AG09319 (cell line): ENCODE results near the gene DCXR.
A peak's percentile ranks its signal among the peaks of the same experiment; 100 is the strongest.

Experiments used
- DNase-seq: peaks from one replicate; pipeline ENCODE4 v3.0.0-alpha.2; 2010; ENCODE audit warnings: low read depth; ENCODE audit errors: extremely low read depth
- TF ChIP-seq, protein P1 (sequence below): IDR thresholded peaks from 2 replicates; pipeline ENCODE4 v1.5.1; 2011; ENCODE audit warnings: low read depth, mild to moderate bottlenecking, inconsistent platforms, low read length, moderate library complexity

DCXR gene

DNA sequence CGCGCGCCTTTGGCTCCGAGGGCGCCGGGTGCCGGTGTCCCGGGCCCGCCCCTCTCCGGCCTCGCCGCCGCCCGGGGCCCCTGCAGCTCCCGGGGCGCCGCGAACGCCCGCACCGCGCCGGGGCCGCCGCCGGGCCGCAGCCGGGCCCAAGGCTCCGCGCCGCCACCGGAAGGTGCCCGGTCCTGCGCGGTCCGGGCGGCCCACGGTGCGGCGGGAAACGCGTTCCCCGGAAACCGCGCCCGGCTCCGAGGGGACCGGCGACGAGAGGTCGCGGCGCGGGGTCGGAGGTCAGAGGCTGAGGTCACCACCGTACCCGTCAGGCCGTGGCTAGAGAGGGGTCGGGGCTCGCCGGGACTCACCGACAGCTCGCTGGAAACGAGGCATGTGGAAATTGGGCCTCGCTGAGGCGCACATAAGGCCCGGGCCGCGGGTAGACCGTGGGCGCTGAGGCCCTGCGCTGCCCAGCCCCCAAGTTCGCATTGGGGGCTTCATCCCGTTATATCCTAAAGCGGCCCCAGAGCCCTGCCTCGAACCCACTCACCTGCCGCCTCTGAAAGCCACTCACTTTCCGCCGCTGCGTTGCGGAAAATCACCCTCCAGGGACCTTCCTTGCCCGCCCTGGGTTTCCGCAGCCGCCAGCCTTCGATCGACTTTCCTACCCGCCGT lies 28.3 kb upstream of the DCXR start, which contains the start of gene DUS1L:
TSS of gene DUS1L (minus strand) at position 167 of the 666 bp plus-strand sequence. CDS start 745 bp downstream, outside the sequence.
- DNase-seq: peak; percentile 16
- TF ChIP-seq, protein P1, sequence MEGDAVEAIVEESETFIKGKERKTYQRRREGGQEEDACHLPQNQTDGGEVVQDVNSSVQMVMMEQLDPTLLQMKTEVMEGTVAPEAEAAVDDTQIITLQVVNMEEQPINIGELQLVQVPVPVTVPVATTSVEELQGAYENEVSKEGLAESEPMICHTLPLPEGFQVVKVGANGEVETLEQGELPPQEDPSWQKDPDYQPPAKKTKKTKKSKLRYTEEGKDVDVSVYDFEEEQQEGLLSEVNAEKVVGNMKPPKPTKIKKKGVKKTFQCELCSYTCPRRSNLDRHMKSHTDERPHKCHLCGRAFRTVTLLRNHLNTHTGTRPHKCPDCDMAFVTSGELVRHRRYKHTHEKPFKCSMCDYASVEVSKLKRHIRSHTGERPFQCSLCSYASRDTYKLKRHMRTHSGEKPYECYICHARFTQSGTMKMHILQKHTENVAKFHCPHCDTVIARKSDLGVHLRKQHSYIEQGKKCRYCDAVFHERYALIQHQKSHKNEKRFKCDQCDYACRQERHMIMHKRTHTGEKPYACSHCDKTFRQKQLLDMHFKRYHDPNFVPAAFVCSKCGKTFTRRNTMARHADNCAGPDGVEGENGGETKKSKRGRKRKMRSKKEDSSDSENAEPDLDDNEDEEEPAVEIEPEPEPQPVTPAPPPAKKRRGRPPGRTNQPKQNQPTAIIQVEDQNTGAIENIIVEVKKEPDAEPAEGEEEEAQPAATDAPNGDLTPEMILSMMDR: no peak

DNA sequence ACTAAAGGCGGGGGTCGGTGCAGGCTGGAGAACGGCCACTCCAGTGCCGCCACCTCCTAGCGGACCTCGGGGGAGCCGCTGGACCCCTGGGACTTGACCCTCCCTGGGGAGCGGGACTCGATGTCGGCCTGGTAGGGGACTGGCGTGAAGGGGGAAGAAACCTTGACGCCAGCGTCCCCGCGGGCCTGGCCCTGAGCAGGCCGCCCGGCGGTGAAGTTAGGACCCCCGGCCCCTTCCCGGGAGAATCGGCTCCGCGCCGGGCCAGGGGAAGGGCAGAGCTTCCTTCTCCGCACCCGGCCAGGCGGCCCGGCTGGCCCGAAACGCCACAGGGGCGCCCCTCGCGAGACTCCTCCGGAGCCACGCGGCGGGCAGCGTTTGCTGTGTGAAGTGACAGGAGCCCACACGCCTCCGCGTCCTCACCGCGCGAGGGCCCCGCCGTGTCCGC lies 27.7 kb upstream of the DCXR start:
- TF ChIP-seq, protein P1: no peak
- no peak for DNase-seq

DNA sequence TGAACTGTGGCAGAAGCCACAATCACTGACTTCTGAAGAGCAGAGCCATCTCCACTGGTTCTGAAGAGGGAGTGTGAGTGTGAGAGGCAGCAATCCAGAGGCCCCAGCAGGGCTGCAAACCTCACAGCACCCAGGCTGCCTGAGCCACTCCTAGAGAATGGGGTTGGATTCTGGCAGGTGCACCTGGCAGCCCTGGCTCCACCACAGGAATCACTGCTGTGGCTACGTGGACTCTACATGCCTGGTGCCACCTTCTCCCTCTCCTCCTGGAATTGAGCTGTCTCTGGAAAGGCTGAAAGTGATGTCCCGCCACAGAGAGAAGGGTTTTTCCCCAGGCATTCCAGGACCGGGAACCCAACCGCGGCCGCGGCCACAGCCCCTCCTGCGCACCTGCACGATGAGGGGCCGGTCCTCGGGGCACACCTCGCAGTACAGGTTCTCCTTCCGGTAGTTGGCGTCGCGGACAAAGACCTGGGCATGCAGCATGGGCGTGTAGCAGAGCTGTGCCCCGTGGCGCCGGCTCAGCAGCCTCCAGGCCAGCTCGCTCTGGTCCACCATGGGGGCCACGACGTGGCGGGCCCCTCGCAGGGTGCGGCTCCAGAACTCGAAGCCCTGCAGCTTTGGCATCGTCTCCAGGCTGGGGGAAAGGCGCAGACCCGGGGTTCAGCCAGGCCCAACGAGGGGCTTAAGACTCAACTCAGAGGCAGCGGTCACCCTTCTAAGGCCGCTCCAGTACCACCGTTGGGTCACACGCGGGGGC lies 27.1 kb upstream of the DCXR start:
- DNase-seq: no peak
- TF ChIP-seq, protein P1: no peak

DNA sequence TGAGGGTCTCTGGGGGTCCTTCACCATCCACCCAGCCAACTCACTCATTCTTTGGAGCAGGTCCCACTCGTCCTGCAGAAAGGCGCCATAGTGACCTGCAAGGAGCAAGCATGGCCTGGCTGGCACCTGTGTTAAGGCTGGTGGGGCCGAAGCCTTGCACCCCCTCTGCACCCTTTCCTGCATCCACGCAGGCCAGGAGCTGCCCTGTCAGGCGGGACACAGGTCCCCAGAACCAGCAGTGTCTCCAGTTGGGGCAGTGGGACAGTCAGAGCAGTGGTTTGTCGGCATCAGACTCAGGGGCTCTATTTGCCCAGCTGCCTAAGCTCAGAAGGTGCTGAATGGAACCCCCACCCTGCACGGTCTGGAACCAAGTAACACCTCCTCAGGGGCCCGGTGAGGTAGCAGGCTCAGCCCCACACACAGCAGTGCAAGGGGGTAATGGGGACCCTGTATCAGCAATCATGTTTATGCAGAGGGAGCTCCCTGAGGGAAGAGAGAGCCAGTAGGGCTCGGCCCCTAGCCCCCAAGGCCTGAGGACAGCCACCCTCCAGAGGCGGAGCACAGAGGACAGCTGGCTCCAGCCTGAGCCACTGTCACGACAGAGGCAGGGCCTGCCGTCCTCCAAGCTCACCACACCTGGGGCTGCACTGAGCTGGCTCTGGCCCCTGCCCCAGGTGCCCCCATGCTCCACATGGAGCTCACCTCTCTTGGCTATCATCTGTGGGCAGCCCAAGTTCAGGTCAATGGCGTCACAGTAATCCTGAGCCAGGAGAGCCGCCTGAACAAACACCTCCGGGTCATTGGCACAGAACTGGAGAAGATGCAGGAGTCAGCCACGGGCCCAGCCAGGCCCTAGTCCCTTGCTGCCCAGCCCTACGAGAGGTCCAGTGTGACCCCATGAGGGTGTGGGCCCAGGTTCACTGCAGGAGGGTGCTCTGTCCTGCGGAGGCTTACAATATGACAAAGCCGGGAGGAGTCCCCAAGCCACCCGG lies 26.2 kb upstream of the DCXR start:
- TF ChIP-seq, protein P1: no peak
- no peak for DNase-seq

DNA sequence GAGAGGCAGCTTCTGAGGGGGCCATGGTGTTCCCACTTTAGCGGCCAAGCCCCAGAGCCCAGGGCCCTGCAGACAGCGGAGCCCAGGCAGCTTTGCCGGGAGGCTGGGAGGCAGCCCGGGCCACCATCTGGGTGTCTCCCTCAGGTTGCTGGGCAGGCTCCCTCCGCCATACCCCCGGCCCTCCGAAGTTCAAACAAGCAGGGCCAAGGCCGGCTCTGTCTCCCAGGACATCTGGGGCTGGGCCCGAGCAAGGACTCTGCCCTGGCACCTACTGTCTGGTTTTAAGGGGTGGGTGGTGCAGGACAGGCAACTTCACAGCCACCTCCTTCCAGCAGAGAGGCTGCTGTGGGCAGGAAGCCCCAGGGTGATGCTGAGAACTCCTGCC lies 25.5 kb upstream of the DCXR start:
- no peak for DNase-seq
- TF ChIP-seq, protein P1: no peak

DNA sequence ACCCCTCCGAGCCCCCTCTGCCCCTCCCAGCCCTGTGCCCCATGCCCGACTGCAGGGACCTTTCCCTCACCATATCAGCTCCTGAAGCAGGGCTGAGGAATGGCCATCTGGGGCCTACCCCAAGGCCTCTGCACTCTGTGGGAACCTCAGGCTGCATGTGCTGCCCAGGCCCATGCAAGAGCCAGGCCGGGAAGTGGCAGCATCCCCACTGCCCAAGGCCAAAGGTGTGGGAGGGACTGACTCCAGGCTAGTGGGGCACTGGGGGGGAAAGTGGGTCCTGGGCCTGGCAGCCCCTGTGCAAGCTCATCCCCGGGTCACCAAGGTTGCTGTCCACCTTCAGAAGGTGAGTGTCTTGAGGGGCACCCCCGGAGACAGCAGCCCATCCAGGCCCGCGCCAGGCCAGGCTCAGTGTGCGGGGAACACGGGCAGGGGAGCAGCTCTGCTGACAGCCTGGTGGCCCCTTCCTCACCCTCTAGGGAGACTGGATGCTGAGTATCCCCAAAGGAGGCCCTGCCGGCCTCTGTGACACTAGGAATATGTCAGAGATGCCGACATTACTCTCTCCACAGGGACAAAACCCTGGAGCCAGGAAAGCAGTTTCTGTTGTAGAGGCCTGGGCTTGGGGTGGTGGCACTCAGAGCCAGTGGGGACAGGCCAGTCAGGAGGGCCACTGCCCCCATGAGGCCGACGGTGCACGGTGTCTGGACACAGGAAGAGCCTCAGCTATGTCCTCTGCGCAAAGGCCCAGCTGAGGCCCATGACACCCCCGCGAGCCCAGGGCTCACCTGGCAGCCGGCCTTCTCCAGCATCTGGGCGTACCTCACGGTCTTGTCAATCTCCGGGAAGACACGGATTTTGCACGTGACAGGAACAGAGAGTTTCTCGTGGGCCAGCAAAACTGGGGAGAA lies 24.8 kb upstream of the DCXR start:
- DNase-seq: no peak
- TF ChIP-seq, protein P1: no peak
